Stimulated activated naive CD8-positive, alpha-beta T cell treated with anti-CD3 and anti-CD28 coated beads, Interleukin-15, amount 100 ng/mL, for 72 hours (primary cell): Measurements from ENCODE around the gene FBXW4.

ENCODE experiments used
- ATAC-seq: fragments of 150-1000 bp; cut with Tn5 transposase; 2 replicates; pipeline ENCODE4 v1.10.0; 2021; ENCODE audit warnings: mild to moderate bottlenecking, moderate library complexity
- DNase-seq, 2 donors: peaks; one replicate each; pipeline ENCODE4 v3.0.0; 2021 to 2022
- H3K27ac Mint-ChIP-seq, 2 donors: one replicate each; pipeline ENCODE4 v1.8.0; 2022; ENCODE audit warnings: mild to moderate bottlenecking in 2 of 2, mixed read lengths in 2 of 2, moderate library complexity in 2 of 2
- H3K27me3 Mint-ChIP-seq: one replicate; pipeline ENCODE4 v1.8.0; 2022; ENCODE audit warnings: mixed read lengths
- H3K4me1 Mint-ChIP-seq: one replicate; pipeline ENCODE4 v1.8.0; 2022; ENCODE audit warnings: mild to moderate bottlenecking, mixed read lengths
- H3K4me3 Mint-ChIP-seq, 2 donors: one replicate each; pipeline ENCODE4 v1.8.0; 2022; ENCODE audit warnings: mild to moderate bottlenecking in 2 of 2, mixed read lengths in 2 of 2, moderate library complexity in 1 of 2
- H3K9me3 Mint-ChIP-seq, 2 donors: one replicate each; pipeline ENCODE4 v1.8.0; 2022; ENCODE audit warnings: mixed read lengths in 2 of 2

Gene FBXW4

GRCh38 chr10:101710793-101711192 lies 15.8 kb upstream of the FBXW4 start:
- Mint-ChIP-seq H3K27me3 (peaks cover 58% of the 10 kb centered on the region), H3K27ac (no peak overlapping the region), H3K4me1 (peaks cover 12% of the 10 kb centered on the region), H3K4me3 (no peak overlapping the region), H3K9me3 (no peaks in the 10 kb centered on the region)
- no peak for ATAC-seq
- no peak for DNase-seq

GRCh38 chr10:101710059-101710695 lies 15.2 kb upstream of the FBXW4 start:
- Mint-ChIP-seq H3K27ac (no peak overlapping the region), H3K9me3 (no peaks in the 10 kb centered on the region), H3K4me1 (peaks cover 12% of the 10 kb centered on the region), H3K4me3 (no peak overlapping the region), H3K27me3 (peaks cover 64% of the 10 kb centered on the region)
- no peak for ATAC-seq
- DNase-seq = no peak

- no peak overlapping the region for H3K27ac Mint-ChIP-seq
- DNase-seq = no peak
- H3K4me1 Mint-ChIP-seq = peaks cover 16% of the 10 kb centered on the region
- no peak for ATAC-seq
- H3K4me3 Mint-ChIP-seq = no peak overlapping the region
- no peaks in the 10 kb centered on the region for H3K9me3 Mint-ChIP-seq
- peaks cover 70% of the 10 kb centered on the region for H3K27me3 Mint-ChIP-seq
Measured at GRCh38 chr10:101709359-101710058, 14.5 kb upstream of the FBXW4 start.

GRCh38 chr10:101708870-101709269 lies 13.9 kb upstream of the FBXW4 start:
- H3K4me3 Mint-ChIP-seq = no peak overlapping the region
- H3K9me3 Mint-ChIP-seq = no peaks in the 10 kb centered on the region
- H3K27me3 Mint-ChIP-seq = peaks cover 71% of the 10 kb centered on the region
- H3K27ac Mint-ChIP-seq = no peak overlapping the region
- DNase-seq (no peak), ATAC-seq (no peak)
- H3K4me1 Mint-ChIP-seq = peaks cover 22% of the 10 kb centered on the region

GRCh38 chr10:101708073-101708472 lies 13.1 kb upstream of the FBXW4 start:
- no peak overlapping the region for H3K27ac Mint-ChIP-seq
- H3K27me3 Mint-ChIP-seq = peaks cover 71% of the 10 kb centered on the region
- no peak overlapping the region for H3K4me3 Mint-ChIP-seq
- no peaks in the 10 kb centered on the region for H3K9me3 Mint-ChIP-seq
- peak; percentile 57 for ATAC-seq
- peaks cover 30% of the 10 kb centered on the region for H3K4me1 Mint-ChIP-seq
- DNase-seq = no peak

GRCh38 chr10:101704331-101704730 lies 9.4 kb upstream of the FBXW4 start:
- no peaks in the 10 kb centered on the region for H3K9me3 Mint-ChIP-seq
- DNase-seq (no peak), ATAC-seq (no peak)
- H3K4me3 Mint-ChIP-seq = peak overlapping the region in 1 of 2 donors; percentile 26
- H3K27ac Mint-ChIP-seq = no peak overlapping the region
- H3K4me1 Mint-ChIP-seq = peaks cover 39% of the 10 kb centered on the region
- H3K27me3 Mint-ChIP-seq = peaks cover 53% of the 10 kb centered on the region

- DNase-seq (no peak), ATAC-seq (no peak)
- no peak overlapping the region for H3K4me3 Mint-ChIP-seq
- H3K4me1 Mint-ChIP-seq = peaks cover 34% of the 10 kb centered on the region
- H3K27ac Mint-ChIP-seq = peak overlapping the region in 1 of 2 donors; percentile 57
- no peaks in the 10 kb centered on the region for H3K9me3 Mint-ChIP-seq
- H3K27me3 Mint-ChIP-seq = no peaks in the 10 kb centered on the region
Measured at GRCh38 chr10:101696632-101697031, 1.7 kb upstream of the FBXW4 start.

- DNase-seq (no peak), ATAC-seq (no peak)
- peak overlapping the region; percentile 71 to 79 for H3K4me3 Mint-ChIP-seq
- H3K27me3 Mint-ChIP-seq = no peaks in the 10 kb centered on the region
- H3K9me3 Mint-ChIP-seq = no peaks in the 10 kb centered on the region
- peaks cover 46% of the 10 kb centered on the region for H3K4me1 Mint-ChIP-seq
- H3K27ac Mint-ChIP-seq = peak overlapping the region; percentile 63 to 85
Measured at GRCh38 chr10:101695404-101695890, 477 bp upstream of the FBXW4 start.

GRCh38 chr10:101693978-101694673 lies 844 bp downstream of the FBXW4 start:
- peaks cover 59% of the 10 kb centered on the region for H3K4me1 Mint-ChIP-seq
- peak; percentile 78 to 81 for DNase-seq
- H3K27me3 Mint-ChIP-seq = no peaks in the 10 kb centered on the region
- peak; percentile 87 for ATAC-seq
- H3K9me3 Mint-ChIP-seq = no peaks in the 10 kb centered on the region
- H3K4me3 Mint-ChIP-seq = peak overlapping the region; percentile 96 to 98
- peak overlapping the region; percentile 99 to 100 for H3K27ac Mint-ChIP-seq

- DNase-seq (no peak), ATAC-seq (peak; percentile 51)
- Mint-ChIP-seq H3K27ac (peak overlapping the region; percentile 99 to 100), H3K27me3 (no peaks in the 10 kb centered on the region), H3K4me3 (peak overlapping the region; percentile 96 to 98), H3K9me3 (no peaks in the 10 kb centered on the region), H3K4me1 (peaks cover 64% of the 10 kb centered on the region)
Measured at GRCh38 chr10:101693651-101693977, 1.4 kb downstream of the FBXW4 start.

- Mint-ChIP-seq H3K27ac (peak overlapping the region in 1 of 2 donors; percentile 71), H3K27me3 (no peaks in the 10 kb centered on the region), H3K4me3 (no peak overlapping the region), H3K9me3 (no peaks in the 10 kb centered on the region), H3K4me1 (peaks cover 79% of the 10 kb centered on the region)
- ATAC-seq = no peak
- DNase-seq = no peak
Measured at GRCh38 chr10:101691081-101691480, 3.9 kb downstream of the FBXW4 start.

- DNase-seq (no peak), ATAC-seq (no peak)
- peaks cover 73% of the 10 kb centered on the region for H3K4me1 Mint-ChIP-seq
- no peaks in the 10 kb centered on the region for H3K27me3 Mint-ChIP-seq
- no peaks in the 10 kb centered on the region for H3K9me3 Mint-ChIP-seq
- no peak overlapping the region for H3K4me3 Mint-ChIP-seq
- H3K27ac Mint-ChIP-seq = peak overlapping the region in 1 of 2 donors; percentile 16
Measured at GRCh38 chr10:101690461-101690860, 4.5 kb downstream of the FBXW4 start.

- H3K27me3 Mint-ChIP-seq = no peaks in the 10 kb centered on the region
- ATAC-seq (no peak), DNase-seq (no peak)
- peaks cover 75% of the 10 kb centered on the region for H3K4me1 Mint-ChIP-seq
- no peaks in the 10 kb centered on the region for H3K9me3 Mint-ChIP-seq
- no peak overlapping the region for H3K4me3 Mint-ChIP-seq
- no peak overlapping the region for H3K27ac Mint-ChIP-seq
Measured at GRCh38 chr10:101687071-101687658, 7.8 kb downstream of the FBXW4 start.

- Mint-ChIP-seq H3K27ac (peak overlapping the region in 1 of 2 donors; percentile 44), H3K4me1 (peaks cover 70% of the 10 kb centered on the region), H3K27me3 (no peaks in the 10 kb centered on the region), H3K4me3 (no peak overlapping the region), H3K9me3 (no peaks in the 10 kb centered on the region)
- DNase-seq = no peak
- ATAC-seq = no peak
Measured at GRCh38 chr10:101686133-101686925, 8.6 kb downstream of the FBXW4 start.

- Mint-ChIP-seq H3K9me3 (no peaks in the 10 kb centered on the region), H3K4me1 (peaks cover 54% of the 10 kb centered on the region), H3K27me3 (no peaks in the 10 kb centered on the region), H3K4me3 (no peak overlapping the region), H3K27ac (no peak overlapping the region)
- DNase-seq = no peak
- ATAC-seq = no peak
Measured at GRCh38 chr10:101684782-101685181, 10.2 kb downstream of the FBXW4 start.
